CD14-positive monocyte (primary cell): ENCODE results near the gene ATXN1L. TPM values are rescaled to one million over a fixed set of nuclear protein-coding genes. Genes with fewer than 3 reads are reported as not detected.
A peak's percentile ranks its signal among the peaks of the same experiment; 100 is the strongest.

ENCODE experiments used
- DNase-seq, 3 donors: peaks; one replicate each; pipeline ENCODE4 v3.0.0-alpha.2; 2011 to 2022
- H2AFZ ChIP-seq: 2 replicates; pipeline ENCODE4 v1.6.0; 2012; ENCODE audit warnings: mild to moderate bottlenecking, low read depth, low read length, inconsistent platforms; ENCODE audit not compliant: insufficient read depth, poor library complexity, severe bottlenecking
- H3K27ac ChIP-seq, 2 donors: 1 replicate in 1 of 2; 2 replicates in 1 of 2; pipeline ENCODE4 v1.5.1; 2012 to 2013; ENCODE audit warnings: low read length in 2 of 2, control low read depth in 1 of 2, inconsistent platforms in 1 of 2, low read depth in 1 of 2, mild to moderate bottlenecking in 1 of 2
- H3K27me3 ChIP-seq, 2 donors: one replicate each; pipeline versions ENCODE4 v1.6.0 to v1.6.1; 2011 to 2013; ENCODE audit warnings: low read length in 2 of 2; ENCODE audit not compliant: control insufficient read depth in 2 of 2, insufficient read depth in 2 of 2
- H3K36me3 ChIP-seq, 2 donors: replicated peaks in 1 of 2; 1 replicate in 1 of 2; 2 replicates in 1 of 2; pipeline versions ENCODE4 v1.5.1 to v1.6.1; 2012 to 2013; ENCODE audit warnings: low read length in 2 of 2, control low read depth in 1 of 2, inconsistent platforms in 1 of 2, mild to moderate bottlenecking in 1 of 2; ENCODE audit not compliant: insufficient read depth in 2 of 2, control insufficient read depth in 1 of 2
- H3K4me1 ChIP-seq, 2 donors: 1 replicate in 1 of 2; 2 replicates in 1 of 2; pipeline versions ENCODE4 v1.5.1 to v1.6.1; 2012 to 2013; ENCODE audit warnings: low read length in 2 of 2, control low read depth in 1 of 2, inconsistent platforms in 1 of 2, mild to moderate bottlenecking in 1 of 2, moderate library complexity in 1 of 2; ENCODE audit not compliant: insufficient read depth in 2 of 2, control insufficient read depth in 1 of 2
- H3K4me2 ChIP-seq: replicated peaks from 2 replicates; pipeline ENCODE3; 2012; ENCODE audit warnings: low read length, moderate library complexity, mild to moderate bottlenecking; ENCODE audit not compliant: poor library complexity, severe bottlenecking; ENCODE audit errors: extremely low read depth
- H3K4me3 ChIP-seq, 3 experiments: fragments of 200-600 bp in 1 of 3; sonication (generic) in 1 of 3; replicated peaks in 1 of 3; 1 replicate in 2 of 3; 2 replicates in 1 of 3; pipeline ENCODE4 v1.5.1; 2011 to 2013; ENCODE audit warnings: low read length in 3 of 3, mild to moderate bottlenecking in 3 of 3, control low read depth in 2 of 3, low read depth in 2 of 3, inconsistent platforms in 1 of 3, moderate library complexity in 1 of 3
- H3K79me2 ChIP-seq: 2 replicates; pipeline ENCODE4 v1.6.0; 2012; ENCODE audit warnings: mild to moderate bottlenecking, control low read depth, inconsistent platforms, low read length, moderate library complexity; ENCODE audit not compliant: insufficient read depth
- H3K9ac ChIP-seq: 2 replicates; pipeline ENCODE4 v1.6.0; 2017; ENCODE audit warnings: low read length, mild to moderate bottlenecking; ENCODE audit not compliant: insufficient read depth, poor library complexity, severe bottlenecking
- H3K9me3 ChIP-seq, 2 donors: replicated peaks in 1 of 2; 1 replicate in 1 of 2; 2 replicates in 1 of 2; pipeline versions ENCODE4 v1.5.1 to v1.6.1; 2012 to 2013; ENCODE audit warnings: low read length in 2 of 2, control low read depth in 1 of 2; ENCODE audit not compliant: control insufficient read depth in 1 of 2, insufficient read depth in 1 of 2
- H4K20me1 ChIP-seq: 2 replicates; pipeline ENCODE4 v1.6.0; 2012; ENCODE audit warnings: mild to moderate bottlenecking, low read length, control low read depth, moderate library complexity; ENCODE audit not compliant: insufficient read depth
- H3K27ac Mint-ChIP-seq, 7 donors: one replicate each; pipeline ENCODE4 v1.8.0; 2020; ENCODE audit warnings: mild to moderate bottlenecking in 7 of 7, mixed read lengths in 7 of 7, moderate library complexity in 6 of 7, inconsistent platforms in 2 of 7
- H3K27me3 Mint-ChIP-seq, 3 donors: one replicate each; pipeline ENCODE4 v1.8.0; 2021 to 2022; ENCODE audit warnings: low read depth in 3 of 3, mild to moderate bottlenecking in 3 of 3, mixed read lengths in 3 of 3, moderate library complexity in 3 of 3, inconsistent platforms in 1 of 3
- H3K36me3 Mint-ChIP-seq, 2 donors: one replicate each; pipeline ENCODE4 v1.8.0; 2020; ENCODE audit warnings: mixed read lengths in 2 of 2, inconsistent platforms in 1 of 2, mild to moderate bottlenecking in 1 of 2
- H3K4me1 Mint-ChIP-seq: one replicate; pipeline ENCODE4 v1.8.0; 2020; ENCODE audit warnings: mild to moderate bottlenecking, mixed read lengths
- H3K4me3 Mint-ChIP-seq, 2 donors: one replicate each; pipeline ENCODE4 v1.8.0; 2020; ENCODE audit warnings: mild to moderate bottlenecking in 2 of 2, mixed read lengths in 2 of 2, moderate library complexity in 1 of 2
- H3K9me3 Mint-ChIP-seq, 7 donors: one replicate each; pipeline ENCODE4 v1.8.0; 2020 to 2022; ENCODE audit warnings: mixed read lengths in 7 of 7, mild to moderate bottlenecking in 6 of 7, moderate library complexity in 6 of 7, inconsistent platforms in 2 of 7
- WGBS: methylation state at CpG from one replicate; pipeline ENCODE4 v1.1.5; 2013; ENCODE audit warnings: missing lambda C conversion rate; ENCODE audit not compliant: insufficient coverage; 5-methylcytosine and 5-hydroxymethylcytosine counted together
- intact Hi-C, 2 donors: fragments of 100-400 bp; cut with micrococcal nuclease; formaldehyde crosslinking; loops; one replicate each; pipeline versions ENCODE4 v1.15.0 to v1.15.1; 2023
- polyA plus RNA-seq, 3 donors: library from polyadenylated mRNA; depleted of rRNA in 1 of 3; unstranded in 2 of 3; stranded (reverse) in 1 of 3; fragments of 300-500 nt in 2 of 3; fragments of >200 nt in 1 of 3; fragmentation: Illumina TruSeq in 2 of 3; gene quantifications; 1 replicate in 2 of 3; 2 replicates in 1 of 3; pipeline ENCODE4 v1.2.3, GENCODE V29; 2012 to 2021
- TF ChIP-seq, protein P1 (sequence below): fragments of 200-600 bp; IDR thresholded peaks from one replicate; pipeline ENCODE4 v1.8.0; 2022; ENCODE audit warnings: antibody characterized with exemption, mild to moderate bottlenecking

The ATXN1L gene
- polyA plus RNA-seq, 3 donors = 6.7 to 27.9 (median 10.0) TPM

DNA sequence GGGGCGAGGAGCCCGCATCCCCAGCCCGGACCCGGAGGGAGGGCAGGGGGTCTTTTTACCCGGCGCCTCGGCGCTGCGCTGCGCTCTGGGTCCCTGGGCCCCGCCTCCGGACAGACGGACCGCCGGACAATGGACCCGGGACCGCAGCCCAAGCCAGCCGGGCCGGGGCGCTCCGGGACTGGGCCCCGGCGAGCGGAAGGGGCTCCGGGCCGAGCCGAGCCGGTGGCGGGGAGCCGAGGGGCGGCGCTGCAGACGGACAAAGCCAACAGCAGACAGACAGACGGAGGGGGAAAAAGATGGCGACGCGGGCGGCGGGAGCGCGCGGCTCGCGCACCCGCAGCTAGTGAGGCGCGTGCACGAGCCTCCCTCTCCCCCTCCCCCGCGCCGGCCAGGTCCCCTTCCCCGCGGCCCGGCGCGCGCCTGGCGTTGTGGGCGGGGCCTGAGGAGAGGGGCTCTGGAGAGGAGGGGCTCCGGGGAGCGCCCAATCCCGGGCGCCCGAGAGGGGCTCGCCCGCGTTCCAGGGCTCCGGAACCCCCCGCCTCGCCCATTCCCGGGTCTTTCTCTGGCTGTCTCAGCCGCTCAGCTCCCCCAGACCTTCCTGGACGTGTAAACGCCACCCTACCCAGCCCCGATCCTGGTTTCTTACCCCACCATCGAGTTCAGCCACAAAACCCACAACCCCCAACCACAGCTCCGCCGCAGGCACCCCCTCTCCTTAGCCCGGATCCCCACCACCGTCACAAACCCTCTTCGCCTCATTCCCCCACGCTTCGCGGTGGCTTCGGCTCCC, 38.3 kb downstream of the ATXN1L start, which contains the start of gene ZNF821:
Gene ZNF821 (minus strand): TSS at position 334 of the 790 bp plus-strand sequence. CDS start 4,236 bp downstream, outside the sequence.
- peaks cover 8 to 9% of the 10 kb centered on the region in 2 donors for H3K36me3 Mint-ChIP-seq
- Histone ChIP-seq H3K4me2 (peak within 1 kb of the TSS; percentile 90), H3K4me3 (peak within 1 kb of the TSS; percentile 63 to 85 (median 74)), H3K4me1 (peaks cover 42 to 45% of the 10 kb centered on the region in 2 donors), H3K36me3 (no peaks in the 10 kb centered on the region), H3K9me3 (no peaks in the 10 kb centered on the region), H3K27me3 (no peaks in the 10 kb centered on the region), H3K79me2 (no peaks in the 10 kb centered on the region), H3K27ac (peak within 1 kb of the TSS; percentile 51 to 75), H4K20me1 (no peaks in the 10 kb centered on the region), H2AFZ (peak within 1 kb of the TSS; percentile 99), H3K9ac (peak within 1 kb of the TSS; percentile 84)
- peaks cover 2 to 11% (median 7%) of the 10 kb centered on the region in 3 donors for H3K27me3 Mint-ChIP-seq
- TF ChIP-seq, protein P1, sequence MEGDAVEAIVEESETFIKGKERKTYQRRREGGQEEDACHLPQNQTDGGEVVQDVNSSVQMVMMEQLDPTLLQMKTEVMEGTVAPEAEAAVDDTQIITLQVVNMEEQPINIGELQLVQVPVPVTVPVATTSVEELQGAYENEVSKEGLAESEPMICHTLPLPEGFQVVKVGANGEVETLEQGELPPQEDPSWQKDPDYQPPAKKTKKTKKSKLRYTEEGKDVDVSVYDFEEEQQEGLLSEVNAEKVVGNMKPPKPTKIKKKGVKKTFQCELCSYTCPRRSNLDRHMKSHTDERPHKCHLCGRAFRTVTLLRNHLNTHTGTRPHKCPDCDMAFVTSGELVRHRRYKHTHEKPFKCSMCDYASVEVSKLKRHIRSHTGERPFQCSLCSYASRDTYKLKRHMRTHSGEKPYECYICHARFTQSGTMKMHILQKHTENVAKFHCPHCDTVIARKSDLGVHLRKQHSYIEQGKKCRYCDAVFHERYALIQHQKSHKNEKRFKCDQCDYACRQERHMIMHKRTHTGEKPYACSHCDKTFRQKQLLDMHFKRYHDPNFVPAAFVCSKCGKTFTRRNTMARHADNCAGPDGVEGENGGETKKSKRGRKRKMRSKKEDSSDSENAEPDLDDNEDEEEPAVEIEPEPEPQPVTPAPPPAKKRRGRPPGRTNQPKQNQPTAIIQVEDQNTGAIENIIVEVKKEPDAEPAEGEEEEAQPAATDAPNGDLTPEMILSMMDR = peak; percentile 46
- intact Hi-C loops = loop anchor here in 1 of 2 donors (5.0 kb wide), 1 partner anchor 37 kb away; the partner anchor contains the start of gene ATXN1L
- H3K9me3 Mint-ChIP-seq = no peaks in the 10 kb centered on the region
- DNase-seq = peak; percentile 66 to 75 (median 68)
- WGBS = under 1% methylated on average over 46 of the region's 85 CpGs
- peak within 1 kb of the TSS; percentile 81 to 95 (median 90) for H3K27ac Mint-ChIP-seq
- peaks cover 47% of the 10 kb centered on the region for H3K4me1 Mint-ChIP-seq
- peak within 1 kb of the TSS; percentile 97 to 98 for H3K4me3 Mint-ChIP-seq

DNA sequence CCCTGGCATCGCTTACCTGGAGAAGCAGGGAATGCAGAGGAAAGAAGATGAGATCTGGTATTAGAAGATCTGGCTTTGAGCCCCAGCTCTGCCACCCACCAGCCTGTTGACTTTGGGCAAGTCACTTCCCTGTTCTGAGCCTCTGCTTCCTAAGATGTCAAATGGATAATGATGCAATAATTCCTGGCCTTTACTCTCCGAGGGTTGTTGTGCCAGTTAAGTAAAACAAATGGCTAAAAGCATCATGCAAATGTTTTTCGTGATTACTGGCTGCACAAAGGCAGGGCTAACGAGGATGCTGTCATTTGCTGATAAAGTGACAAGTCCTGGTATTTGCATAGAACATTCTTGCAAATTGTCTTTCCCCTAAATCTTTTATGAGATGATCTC, 39.5 kb downstream of the ATXN1L start:
- 17% methylated on average over 3 of the region's 4 CpGs for WGBS
- H3K27me3 ChIP-seq = no peaks in the 10 kb centered on the region
- H3K9ac ChIP-seq = no peak overlapping the region
- no peaks in the 10 kb centered on the region for H3K9me3 ChIP-seq
- no peaks in the 10 kb centered on the region for H4K20me1 ChIP-seq
- H3K4me3 Mint-ChIP-seq = peak overlapping the region; percentile 97 to 98
- H3K4me3 ChIP-seq = peak overlapping the region in 1 of 3 experiments; percentile 85
- H3K36me3 Mint-ChIP-seq = no peaks in the 10 kb centered on the region
- peaks cover 43% of the 10 kb centered on the region for H3K4me1 Mint-ChIP-seq
- TF ChIP-seq, protein P1 = no peak
- H3K27ac ChIP-seq = no peak overlapping the region
- H3K4me1 ChIP-seq = peaks cover 39 to 41% of the 10 kb centered on the region in 2 donors
- H3K79me2 ChIP-seq = no peaks in the 10 kb centered on the region
- peak overlapping the region; percentile 90 for H3K4me2 ChIP-seq
- peak; percentile 36 to 61 (median 60) for DNase-seq
- H3K36me3 ChIP-seq = no peaks in the 10 kb centered on the region
- intact Hi-C loops = loop anchor here in 1 of 2 donors (5.0 kb wide), 1 partner anchor 38 kb away; the partner anchor contains the start of gene ATXN1L
- no peaks in the 10 kb centered on the region for H3K9me3 Mint-ChIP-seq
- peaks cover 2 to 11% (median 9%) of the 10 kb centered on the region in 3 donors for H3K27me3 Mint-ChIP-seq
- H3K27ac Mint-ChIP-seq = peak overlapping the region in 6 of 7 donors; percentile 35 to 88 (median 82)
- H2AFZ ChIP-seq = peak overlapping the region; percentile 41
